Measurements from ENCODE around the gene MUSTN1. TPM values are rescaled to one million over a fixed set of nuclear protein-coding genes. Genes with fewer than 3 reads are reported as not detected.

Gene MUSTN1
- total RNA-seq, 1 donor, result 2.1 TPM

DNA sequence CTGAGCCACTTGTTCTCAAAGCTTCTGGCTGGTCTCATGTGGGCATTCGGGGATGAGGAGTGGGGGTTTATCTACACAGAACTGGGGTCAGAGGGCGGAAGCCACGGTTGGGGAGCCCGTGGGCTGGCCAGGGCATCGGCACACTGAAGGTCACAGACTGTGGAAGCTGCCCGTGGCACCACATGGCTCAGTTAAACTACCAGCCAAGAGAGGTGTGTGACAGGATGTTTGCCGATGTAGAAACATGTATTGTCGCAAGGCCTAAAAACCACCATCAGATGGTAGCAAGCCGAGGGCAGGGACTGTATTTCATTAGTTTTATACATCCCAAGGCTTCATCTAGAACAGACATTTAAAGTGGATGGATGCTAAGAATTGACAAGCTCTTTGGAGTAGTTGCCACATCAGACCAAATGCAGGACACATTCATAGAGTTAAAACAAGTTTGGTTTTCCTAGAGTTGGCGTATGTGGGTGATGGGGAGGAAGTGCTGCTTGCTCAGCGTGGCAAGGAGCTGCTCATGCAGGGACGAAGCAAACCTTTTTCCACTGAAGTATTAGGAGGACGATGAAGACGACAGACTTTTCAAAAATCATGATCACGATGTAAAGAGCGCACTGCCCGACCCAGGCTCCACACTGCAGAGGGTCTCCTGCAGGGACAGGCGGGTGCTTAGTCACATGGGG, 9.6 kb upstream of the MUSTN1 start:
- Histone ChIP-seq H3K4me3 (ENCODE audit: low read length) (no peak overlapping the region), H3K4me1 (ENCODE audit: insufficient read depth, low read length) (peaks cover 34% of the 10 kb centered on the region), H3K27me3 (ENCODE audit: insufficient read depth, low read length) (no peaks in the 10 kb centered on the region), H3K9me3 (ENCODE audit: low read depth, low read length) (no peaks in the 10 kb centered on the region)

DNA sequence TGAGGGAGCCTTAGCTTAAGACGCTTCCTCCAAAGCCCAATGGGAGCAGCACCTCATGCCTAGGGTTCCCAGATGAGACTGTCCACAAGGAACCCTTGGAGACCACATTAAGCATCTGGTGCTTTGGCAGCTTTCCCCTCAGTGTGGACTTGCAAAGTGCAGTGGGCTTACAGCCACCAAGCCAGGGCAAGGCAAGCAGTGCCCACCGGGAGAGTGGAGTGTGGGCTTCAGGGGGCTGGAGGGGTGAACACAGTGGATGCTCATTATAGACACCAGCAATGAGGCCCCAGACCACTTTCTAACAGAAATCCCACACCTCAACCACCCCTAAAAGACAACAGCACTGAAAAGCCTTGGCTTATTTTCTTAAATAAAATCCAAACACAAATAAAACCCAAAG, 9.1 kb upstream of the MUSTN1 start:
- Histone ChIP-seq H3K27me3 (ENCODE audit: insufficient read depth, low read length) (no peaks in the 10 kb centered on the region), H3K4me3 (ENCODE audit: low read length) (no peak overlapping the region), H3K4me1 (ENCODE audit: insufficient read depth, low read length) (peaks cover 39% of the 10 kb centered on the region), H3K9me3 (ENCODE audit: low read depth, low read length) (no peaks in the 10 kb centered on the region)

DNA sequence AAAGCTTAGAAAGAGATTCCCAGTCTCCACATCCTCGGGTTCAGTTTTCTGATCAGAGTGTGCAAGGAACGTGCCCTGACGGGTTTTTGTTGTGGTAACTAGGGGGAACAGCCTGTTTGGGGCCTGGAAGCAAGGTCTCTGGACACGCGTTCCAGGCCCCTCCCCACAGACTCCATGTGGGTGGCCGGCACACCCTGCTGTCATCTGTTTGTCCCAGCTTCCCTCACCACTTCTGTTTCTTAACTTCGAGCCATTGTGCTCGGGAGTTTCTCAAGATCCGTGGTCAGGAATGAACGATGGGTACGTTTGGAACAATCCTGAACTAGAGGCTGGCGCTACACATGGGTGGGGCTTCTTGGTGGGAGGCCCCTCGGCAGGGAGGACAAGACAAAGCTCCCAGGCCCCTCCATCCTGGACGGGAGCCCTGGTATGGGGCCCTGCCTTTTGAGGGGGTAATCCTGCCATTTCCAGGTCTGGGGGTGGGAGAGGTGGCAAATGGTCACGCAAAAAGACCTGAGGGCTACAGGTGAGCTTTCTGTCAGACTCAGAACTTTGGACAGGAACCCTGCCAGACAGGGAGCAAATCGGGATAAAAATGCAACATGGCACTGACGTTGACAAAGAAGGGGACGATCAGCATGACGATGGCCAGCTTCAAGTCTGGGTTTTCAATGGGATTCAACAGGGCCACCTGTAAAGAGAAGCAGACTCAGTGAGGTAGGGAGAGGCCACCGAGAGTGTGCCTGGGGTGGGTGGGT, 8.5 kb upstream of the MUSTN1 start:
- H3K27me3 ChIP-seq (ENCODE audit: insufficient read depth, low read length), result no peaks in the 10 kb centered on the region
- H3K9me3 ChIP-seq (ENCODE audit: low read depth, low read length), result no peaks in the 10 kb centered on the region
- H3K4me1 ChIP-seq (ENCODE audit: insufficient read depth, low read length), result peaks cover 45% of the 10 kb centered on the region
- H3K4me3 ChIP-seq (ENCODE audit: low read length), result no peak overlapping the region

DNA sequence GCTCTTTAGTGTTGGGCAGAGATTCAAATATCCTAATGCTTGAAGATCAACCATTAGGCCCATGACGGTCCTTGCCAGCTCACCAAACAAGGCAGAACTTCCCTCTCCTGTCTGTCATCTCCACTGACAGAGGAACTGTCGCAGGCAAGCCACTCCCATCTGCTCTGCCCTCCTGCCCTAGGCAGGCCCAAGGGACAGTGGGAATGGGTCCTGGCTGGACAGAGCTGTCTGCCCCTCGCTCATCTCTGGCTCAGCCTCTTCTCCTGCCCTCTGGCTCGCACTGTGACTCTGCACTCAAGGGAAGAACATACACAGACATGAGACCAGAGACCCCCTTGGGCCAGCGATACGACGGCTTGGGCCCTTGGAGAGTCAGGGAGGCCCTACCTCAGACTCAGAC, 7.6 kb upstream of the MUSTN1 start:
- Histone ChIP-seq H3K27me3 (ENCODE audit: insufficient read depth, low read length) (no peaks in the 10 kb centered on the region), H3K9me3 (ENCODE audit: low read depth, low read length) (no peaks in the 10 kb centered on the region), H3K4me3 (ENCODE audit: low read length) (no peak overlapping the region), H3K4me1 (ENCODE audit: insufficient read depth, low read length) (peaks cover 53% of the 10 kb centered on the region)

DNA sequence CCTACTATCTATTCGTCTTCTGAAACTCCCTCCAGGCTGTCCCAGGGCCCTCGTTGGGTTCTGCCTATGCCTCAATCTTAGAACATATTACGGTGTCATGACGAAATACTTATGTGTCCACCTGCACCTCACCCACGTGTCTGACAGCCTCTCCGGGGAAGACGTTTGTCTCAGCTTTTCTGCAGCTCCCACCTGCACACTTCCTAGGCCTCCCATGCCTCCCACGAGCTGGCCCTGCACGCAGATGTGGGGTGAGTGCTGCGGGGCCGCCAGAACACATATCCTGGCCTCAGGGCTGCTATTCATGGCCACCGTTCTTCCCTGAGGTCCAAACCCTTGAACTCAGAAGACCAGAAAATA, 7.1 kb upstream of the MUSTN1 start:
- Histone ChIP-seq H3K9me3 (ENCODE audit: low read depth, low read length) (no peaks in the 10 kb centered on the region), H3K27me3 (ENCODE audit: insufficient read depth, low read length) (no peaks in the 10 kb centered on the region), H3K4me1 (ENCODE audit: insufficient read depth, low read length) (peaks cover 53% of the 10 kb centered on the region), H3K4me3 (ENCODE audit: low read length) (no peak overlapping the region)

DNA sequence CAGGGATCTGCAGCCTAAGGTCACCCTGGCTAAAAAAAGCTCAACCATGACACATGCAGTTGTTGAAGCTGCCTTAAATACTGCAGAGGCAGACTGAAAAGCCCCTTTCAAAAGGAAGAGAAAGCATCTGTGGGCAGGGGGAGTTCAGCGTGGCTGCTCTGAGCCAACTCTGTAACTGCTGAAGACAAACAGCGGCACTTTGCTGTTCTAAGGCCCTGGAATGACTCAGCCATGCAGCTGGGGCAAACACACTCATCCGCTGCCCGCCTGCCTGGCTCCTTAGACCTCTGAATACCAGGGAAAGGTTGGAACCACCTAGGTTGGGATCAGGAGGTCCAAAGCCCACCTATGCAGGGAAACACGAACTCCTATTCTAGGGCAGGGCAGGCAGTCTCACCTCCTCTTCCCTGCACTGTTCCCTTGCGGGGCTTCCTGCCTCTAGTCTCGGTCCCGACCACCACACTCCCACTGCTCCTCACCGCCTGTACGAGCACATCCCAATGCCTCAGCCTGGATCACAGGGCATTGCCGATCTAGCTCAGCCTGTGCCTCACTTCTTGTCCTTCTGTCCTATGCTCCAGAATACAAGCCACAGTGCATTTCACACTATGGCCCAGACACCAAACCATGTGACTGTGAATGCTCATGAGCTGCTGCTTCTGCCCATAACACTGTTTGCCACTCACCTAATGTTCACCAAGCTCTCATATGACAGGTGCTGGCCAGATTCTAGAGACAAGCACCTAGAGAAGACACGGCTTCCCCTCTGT, 6.6 kb upstream of the MUSTN1 start:
- Histone ChIP-seq H3K4me3 (ENCODE audit: low read length) (no peak overlapping the region), H3K4me1 (ENCODE audit: insufficient read depth, low read length) (peaks cover 53% of the 10 kb centered on the region), H3K27me3 (ENCODE audit: insufficient read depth, low read length) (no peaks in the 10 kb centered on the region), H3K9me3 (ENCODE audit: low read depth, low read length) (no peaks in the 10 kb centered on the region)

DNA sequence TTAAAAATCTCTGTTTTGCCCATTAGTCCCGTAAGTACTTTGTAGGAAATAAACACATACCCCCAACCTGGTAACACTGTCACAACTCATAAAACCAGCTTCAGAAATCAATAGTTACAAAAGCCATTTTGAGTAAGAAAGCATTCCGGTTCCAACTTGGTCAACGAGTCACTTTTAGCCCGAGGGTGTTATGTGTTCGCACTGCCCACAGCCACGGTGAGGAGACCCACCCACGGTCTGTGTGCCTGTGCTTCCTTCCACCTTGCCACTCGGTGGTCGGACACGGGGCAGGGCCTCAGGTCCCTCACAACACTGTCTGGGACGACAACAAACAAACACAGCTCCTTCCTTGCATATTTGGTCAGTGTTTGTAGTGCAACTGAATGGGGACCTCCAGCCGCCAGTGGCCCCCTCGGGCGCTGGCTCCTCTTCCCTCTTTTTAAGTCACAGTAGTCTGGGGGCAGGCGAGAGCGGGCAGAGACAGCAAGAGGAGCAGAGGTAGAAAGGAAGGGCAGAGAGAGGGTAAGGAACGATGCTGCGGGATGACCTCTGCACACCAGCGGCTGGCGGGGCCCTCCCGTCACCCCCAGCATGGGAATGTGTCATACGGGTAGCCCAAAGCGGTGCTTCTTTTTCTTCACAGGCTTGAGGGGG, 5.2 kb upstream of the MUSTN1 start:
- Histone ChIP-seq H3K4me1 (ENCODE audit: insufficient read depth, low read length) (peaks cover 47% of the 10 kb centered on the region), H3K9me3 (ENCODE audit: low read depth, low read length) (no peaks in the 10 kb centered on the region), H3K27me3 (ENCODE audit: insufficient read depth, low read length) (no peaks in the 10 kb centered on the region), H3K4me3 (ENCODE audit: low read length) (no peak overlapping the region)

DNA sequence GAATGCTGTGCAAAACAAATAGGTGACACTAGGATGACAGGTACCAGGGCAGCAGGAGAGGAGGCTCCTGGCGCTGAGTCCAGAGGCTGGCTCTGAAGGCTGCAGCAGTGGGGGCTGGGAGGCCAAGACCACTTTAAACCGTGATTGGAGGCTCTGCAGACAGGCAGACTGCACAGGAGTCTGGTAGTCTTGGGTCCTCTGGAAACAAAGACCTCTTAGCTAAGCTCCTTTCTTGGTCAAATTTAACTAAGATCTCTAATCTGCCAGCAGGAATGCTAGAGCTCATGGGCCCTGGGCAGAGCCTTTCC, 4.4 kb upstream of the MUSTN1 start:
- Histone ChIP-seq H3K9me3 (ENCODE audit: low read depth, low read length) (no peaks in the 10 kb centered on the region), H3K4me3 (ENCODE audit: low read length) (no peak overlapping the region), H3K4me1 (ENCODE audit: insufficient read depth, low read length) (peaks cover 41% of the 10 kb centered on the region), H3K27me3 (ENCODE audit: insufficient read depth, low read length) (no peaks in the 10 kb centered on the region)

DNA sequence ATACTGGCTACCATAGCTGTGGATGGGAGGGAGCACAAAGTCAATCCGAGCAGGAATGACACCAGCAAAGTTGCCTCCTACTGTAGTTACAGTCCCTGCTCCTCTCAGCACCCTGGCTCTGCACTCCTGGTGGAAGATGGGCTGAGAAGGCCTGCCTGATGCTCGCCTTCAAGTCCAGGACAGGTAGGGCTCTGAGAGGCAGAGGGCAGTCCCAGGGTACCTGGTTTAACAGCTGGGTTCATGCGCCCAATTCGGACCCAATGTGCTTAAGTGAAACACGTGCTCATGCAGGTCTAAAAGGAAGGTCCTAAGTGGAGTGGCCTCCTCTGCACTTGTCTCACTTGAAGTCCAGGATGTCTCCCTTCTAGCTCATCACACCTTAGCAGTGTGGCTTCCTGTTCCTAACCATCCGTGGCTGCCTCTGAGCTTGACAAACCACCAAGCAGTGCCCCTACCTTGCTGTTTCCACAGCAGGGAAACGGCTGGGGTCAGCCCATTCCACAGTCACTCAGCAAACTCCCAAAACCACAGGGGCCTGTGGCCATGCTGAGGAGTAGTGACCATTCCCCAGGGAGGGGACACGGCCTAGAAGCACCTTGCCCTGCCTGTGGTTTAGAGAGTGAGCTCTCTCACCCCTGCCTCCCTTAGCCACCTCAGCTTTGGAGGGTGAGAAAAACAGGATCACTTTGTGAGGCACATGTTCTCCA, 3.9 kb upstream of the MUSTN1 start:
- Histone ChIP-seq H3K4me1 (ENCODE audit: insufficient read depth, low read length) (peaks cover 36% of the 10 kb centered on the region), H3K4me3 (ENCODE audit: low read length) (no peak overlapping the region), H3K9me3 (ENCODE audit: low read depth, low read length) (no peaks in the 10 kb centered on the region), H3K27me3 (ENCODE audit: insufficient read depth, low read length) (no peaks in the 10 kb centered on the region)

DNA sequence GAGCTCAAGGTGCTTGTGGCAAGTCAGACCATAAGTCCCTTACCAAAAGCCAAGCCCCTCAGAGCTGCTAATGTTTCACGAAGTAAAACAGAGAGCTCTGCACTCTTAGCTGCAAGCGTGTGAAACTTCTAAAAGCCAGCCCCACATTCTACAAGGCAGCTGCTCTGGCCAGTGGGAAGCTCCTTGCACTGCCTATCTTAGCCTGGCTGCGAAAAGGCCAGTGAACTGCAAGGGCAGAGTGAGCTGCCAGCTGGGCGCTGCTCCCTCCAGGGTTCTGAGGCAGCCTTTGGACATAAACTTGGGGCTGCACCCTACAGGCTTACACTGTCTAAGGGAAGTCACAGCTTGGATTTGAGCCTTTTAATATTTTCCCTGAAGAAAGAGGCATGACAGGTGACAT, 2.2 kb upstream of the MUSTN1 start:
- Histone ChIP-seq H3K4me1 (ENCODE audit: insufficient read depth, low read length) (peaks cover 20% of the 10 kb centered on the region), H3K4me3 (ENCODE audit: low read length) (no peak overlapping the region), H3K9me3 (ENCODE audit: low read depth, low read length) (no peaks in the 10 kb centered on the region), H3K27me3 (ENCODE audit: insufficient read depth, low read length) (no peaks in the 10 kb centered on the region)

DNA sequence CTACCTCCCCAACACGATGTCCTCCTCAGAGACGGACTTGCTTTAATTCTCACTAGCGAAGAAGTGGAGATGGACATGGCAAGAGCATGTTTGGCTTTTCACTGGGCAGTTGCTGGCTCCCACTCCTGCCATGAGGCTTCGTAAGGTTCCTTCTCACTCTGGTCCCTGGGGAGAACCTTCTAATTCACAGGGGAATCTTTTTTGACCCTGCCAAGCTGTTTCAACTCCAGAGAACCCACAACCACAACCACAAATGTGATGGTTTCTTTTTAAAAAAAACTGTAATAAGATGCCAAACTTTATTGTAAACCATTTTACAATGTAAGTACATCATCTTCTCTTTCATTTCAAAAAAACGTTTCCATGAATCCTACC, 1.6 kb upstream of the MUSTN1 start:
- no peaks in the 10 kb centered on the region for H3K27me3 ChIP-seq (ENCODE audit: insufficient read depth, low read length)

DNA sequence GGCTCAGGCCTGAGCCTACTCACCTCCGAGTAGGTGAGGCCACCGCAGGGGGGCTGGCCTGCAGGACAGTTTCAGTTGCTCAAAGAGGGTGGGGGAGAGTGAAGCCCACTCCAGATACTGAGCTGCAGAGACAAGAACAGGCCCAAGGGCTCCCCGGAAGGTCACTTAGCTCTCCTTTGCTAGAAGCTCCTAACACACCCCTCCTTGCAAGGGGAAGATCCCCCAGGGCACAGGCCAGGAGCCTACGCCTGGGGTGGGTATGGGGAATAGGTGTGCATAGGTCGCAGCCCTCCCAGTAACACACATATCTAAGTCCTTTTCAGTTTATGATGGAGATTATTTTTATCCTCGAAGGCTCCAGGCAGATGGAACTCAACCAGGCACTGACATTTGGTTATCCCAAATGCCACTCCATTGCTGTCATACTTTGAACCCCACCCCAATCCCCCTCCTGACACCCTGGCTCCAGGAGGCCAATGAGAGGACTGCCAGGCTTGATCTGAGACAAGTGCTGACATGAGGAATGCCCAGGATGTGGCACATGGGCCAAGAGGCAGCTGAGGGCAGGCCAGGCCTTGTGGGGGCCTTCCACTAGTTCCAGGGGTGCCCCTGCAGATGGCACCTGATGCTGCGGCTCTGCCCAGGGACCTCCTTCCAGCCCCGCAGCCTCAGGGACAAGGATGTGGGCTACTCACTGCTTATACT, 1.1 kb upstream of the MUSTN1 start:
- Histone ChIP-seq H3K4me1 (ENCODE audit: insufficient read depth, low read length) (peaks cover 20% of the 10 kb centered on the region), H3K9me3 (ENCODE audit: low read depth, low read length) (no peaks in the 10 kb centered on the region), H3K27me3 (ENCODE audit: insufficient read depth, low read length) (no peaks in the 10 kb centered on the region), H3K4me3 (ENCODE audit: low read length) (no peak overlapping the region)

More for the DNA sequence above, 1.6 kb upstream of the MUSTN1 start:
- Histone ChIP-seq H3K4me3 (ENCODE audit: low read length) (no peak overlapping the region), H3K9me3 (ENCODE audit: low read depth, low read length) (no peaks in the 10 kb centered on the region), H3K4me1 (ENCODE audit: insufficient read depth, low read length) (peaks cover 20% of the 10 kb centered on the region)

DNA sequence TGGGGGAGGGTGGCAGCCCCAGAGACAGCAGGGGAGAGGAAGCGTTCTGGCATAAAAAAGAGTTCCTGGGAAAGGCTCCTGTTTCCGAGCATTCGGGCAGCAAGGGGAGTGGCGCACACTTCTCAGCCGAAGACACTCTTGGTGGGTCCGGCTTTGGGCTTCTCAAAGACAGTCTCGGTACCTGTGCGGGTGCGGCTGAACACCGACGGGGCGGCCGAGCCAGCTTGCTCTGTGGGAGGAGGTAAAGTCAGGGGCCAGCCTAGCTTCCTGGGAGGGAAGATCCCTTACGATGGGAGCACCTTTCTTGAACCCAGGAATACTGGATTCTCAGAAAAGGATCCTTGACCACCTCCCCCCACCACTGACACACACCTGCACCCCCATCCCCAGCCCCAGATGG, 1.6 kb downstream of the MUSTN1 start:
- Histone ChIP-seq H3K27me3 (ENCODE audit: insufficient read depth, low read length) (no peaks in the 10 kb centered on the region), H3K4me1 (ENCODE audit: insufficient read depth, low read length) (peaks cover 6% of the 10 kb centered on the region), H3K9me3 (ENCODE audit: low read depth, low read length) (no peaks in the 10 kb centered on the region), H3K4me3 (ENCODE audit: low read length) (no peak overlapping the region)

DNA sequence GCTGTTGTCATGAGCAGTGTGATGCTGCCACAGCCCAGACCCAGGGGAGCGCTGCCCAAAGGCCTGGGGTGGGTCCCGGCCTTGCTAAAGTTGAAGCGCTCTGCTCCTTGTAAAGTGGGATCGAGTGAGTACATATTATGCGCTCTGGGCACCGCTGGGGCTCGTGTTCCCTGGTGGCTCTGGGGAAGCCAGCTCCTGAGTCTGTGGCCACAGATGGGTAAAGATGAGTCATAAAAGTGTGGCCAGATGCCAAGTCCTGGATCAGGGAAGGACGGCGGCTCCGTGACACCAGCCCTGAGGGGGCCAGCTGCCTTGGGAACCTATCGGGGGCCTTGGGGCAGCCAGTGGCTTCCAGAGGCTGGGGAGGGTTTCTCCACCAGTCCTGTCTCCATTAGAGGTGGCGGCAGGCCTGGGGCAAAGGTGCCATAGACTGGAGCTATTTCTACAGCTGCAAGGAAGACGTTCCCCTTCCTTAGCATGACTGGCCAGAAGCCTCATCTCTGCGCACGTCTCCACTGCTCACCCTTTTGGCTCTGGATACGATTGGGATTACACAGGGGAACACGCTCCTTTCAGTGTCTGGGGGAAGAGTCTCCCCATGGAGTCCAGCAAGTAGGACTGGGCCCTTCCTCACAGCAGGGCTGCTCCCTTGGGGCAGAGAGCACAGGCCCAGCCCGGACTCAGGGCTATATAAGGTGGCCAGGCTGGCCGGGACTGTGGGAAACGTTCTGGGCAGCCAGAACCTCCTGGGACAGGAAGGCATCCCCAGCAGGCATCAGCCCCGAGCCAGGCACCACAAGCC, 3.1 kb downstream of the MUSTN1 start:
- Histone ChIP-seq H3K9me3 (ENCODE audit: low read depth, low read length) (no peaks in the 10 kb centered on the region), H3K4me1 (ENCODE audit: insufficient read depth, low read length) (no peaks in the 10 kb centered on the region), H3K4me3 (ENCODE audit: low read length) (no peak overlapping the region), H3K27me3 (ENCODE audit: insufficient read depth, low read length) (no peaks in the 10 kb centered on the region)

Measured in mononuclear cell (primary cell).